MCF 10A (cell line): ENCODE measurements around the gene ATG9B. TPM values are rescaled to one million over a fixed set of nuclear protein-coding genes. Genes with fewer than 3 reads are reported as not detected.

Source experiments
- BruUV-seq: library from RNA; stranded (reverse); fragments of 400-500 nt; replicated peaks from 2 replicates; lab custom pipeline; 2021; lab: Mats Ljungman, UMichigan
- CTCF ChIA-PET: fragments of 300-600 bp; sonication (Branson Sonifier 250); formaldehyde crosslinking; extraction: SDS; loops from one replicate; lab custom pipeline; 2021; ENCODE audit warnings: antibody characterized with exemption, inconsistent platforms; lab: Yijun Ruan, JAX
- POLR2A ChIA-PET: fragments of 300-600, 350-650 bp; sonication (Branson Sonifier 250); formaldehyde crosslinking; extraction: SDS; loops from one replicate; lab custom pipeline; 2020; ENCODE audit warnings: antibody characterized with exemption, inconsistent platforms; lab: Yijun Ruan, JAX
- DNase-seq: peaks from one replicate; pipeline ENCODE4 v3.0.0-alpha.2; 2018; ENCODE audit not compliant: unreplicated experiment
- H3K27ac Mint-ChIP-seq: one replicate; pipeline ENCODE4 v1.8.0; 2022; ENCODE audit warnings: mild to moderate bottlenecking, low read depth, mixed read lengths; ENCODE audit not compliant: unreplicated experiment
- H3K27me3 Mint-ChIP-seq: one replicate; pipeline ENCODE4 v1.8.0; 2022; ENCODE audit warnings: mixed read lengths; ENCODE audit not compliant: insufficient read depth, unreplicated experiment
- H3K36me3 Mint-ChIP-seq: one replicate; pipeline ENCODE4 v1.8.0; 2022; ENCODE audit warnings: mild to moderate bottlenecking, moderate library complexity, mixed read lengths; ENCODE audit not compliant: insufficient read depth, unreplicated experiment
- H3K4me1 Mint-ChIP-seq: one replicate; pipeline ENCODE4 v1.8.0; 2022; ENCODE audit warnings: mixed read lengths; ENCODE audit not compliant: insufficient read depth, unreplicated experiment
- H3K4me3 Mint-ChIP-seq: one replicate; pipeline ENCODE4 v1.8.0; 2022; ENCODE audit warnings: mild to moderate bottlenecking, moderate library complexity, mixed read lengths; ENCODE audit not compliant: unreplicated experiment
- H3K9me3 Mint-ChIP-seq: one replicate; pipeline ENCODE4 v1.8.0; 2022; ENCODE audit warnings: mixed read lengths; ENCODE audit not compliant: unreplicated experiment
- intact Hi-C: fragments of 100-400 bp; cut with micrococcal nuclease; formaldehyde crosslinking; loops from 2 replicates; pipeline ENCODE4 v1.14.1; 2022
- total RNA-seq: library from RNA; stranded (reverse); gene quantifications from 2 replicates; pipeline ENCODE4 v1.2.3, GENCODE V29; 2022
- TF ChIP-seq, protein P1 (sequence below): fragments of 200-600 bp; IDR thresholded peaks from one replicate; pipeline ENCODE4 v1.8.0; 2022; ENCODE audit warnings: antibody characterized with exemption, mild to moderate bottlenecking; ENCODE audit not compliant: unreplicated experiment

Gene ATG9B
- total RNA-seq, 1 experiment from 2014 or later = 0.12 TPM

DNA sequence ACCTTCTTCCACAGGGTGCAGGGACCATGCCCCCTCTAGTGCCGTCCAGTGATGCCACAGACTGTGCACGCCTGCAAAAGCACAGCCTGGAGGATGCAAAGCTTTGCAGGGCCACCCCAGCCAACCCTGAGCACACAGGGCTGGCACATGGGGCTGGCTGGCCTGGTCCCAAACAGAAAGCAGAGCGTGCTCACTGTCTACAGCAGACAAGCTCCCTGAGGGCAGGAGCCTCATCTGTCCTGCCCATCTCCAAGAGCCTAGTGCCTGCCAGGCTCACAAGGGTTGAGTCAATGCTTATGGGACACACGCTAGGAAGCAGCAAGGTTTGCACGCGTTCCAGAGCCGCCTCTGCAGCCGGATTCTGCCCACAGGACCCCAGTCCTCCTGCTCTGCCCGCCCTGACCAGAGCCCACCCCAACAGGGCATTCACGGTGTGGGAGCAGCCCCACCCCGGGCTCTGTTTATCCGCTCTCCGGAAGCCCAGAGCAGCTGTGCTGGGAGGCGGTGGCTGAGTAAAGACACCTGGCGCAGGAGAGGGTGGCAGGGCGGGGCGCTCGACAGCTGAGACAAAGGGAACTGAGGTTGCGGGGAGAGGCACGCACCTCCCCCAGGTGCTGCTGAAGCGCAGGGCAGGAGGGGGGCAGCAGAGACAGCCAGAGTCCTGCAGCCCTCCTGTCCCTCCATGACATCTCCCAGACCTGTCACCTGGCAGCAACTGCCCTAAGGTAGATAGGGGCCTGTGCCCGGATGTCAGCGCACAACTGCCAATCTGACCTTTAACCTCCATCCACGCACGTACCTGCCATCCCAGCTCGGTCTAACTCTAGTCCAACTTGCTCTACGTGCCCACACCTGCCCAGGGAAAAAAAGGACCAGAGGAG lies 50.5 kb downstream of the ATG9B start:
- intact Hi-C loops = no loop called here
- TF ChIP-seq, protein P1, sequence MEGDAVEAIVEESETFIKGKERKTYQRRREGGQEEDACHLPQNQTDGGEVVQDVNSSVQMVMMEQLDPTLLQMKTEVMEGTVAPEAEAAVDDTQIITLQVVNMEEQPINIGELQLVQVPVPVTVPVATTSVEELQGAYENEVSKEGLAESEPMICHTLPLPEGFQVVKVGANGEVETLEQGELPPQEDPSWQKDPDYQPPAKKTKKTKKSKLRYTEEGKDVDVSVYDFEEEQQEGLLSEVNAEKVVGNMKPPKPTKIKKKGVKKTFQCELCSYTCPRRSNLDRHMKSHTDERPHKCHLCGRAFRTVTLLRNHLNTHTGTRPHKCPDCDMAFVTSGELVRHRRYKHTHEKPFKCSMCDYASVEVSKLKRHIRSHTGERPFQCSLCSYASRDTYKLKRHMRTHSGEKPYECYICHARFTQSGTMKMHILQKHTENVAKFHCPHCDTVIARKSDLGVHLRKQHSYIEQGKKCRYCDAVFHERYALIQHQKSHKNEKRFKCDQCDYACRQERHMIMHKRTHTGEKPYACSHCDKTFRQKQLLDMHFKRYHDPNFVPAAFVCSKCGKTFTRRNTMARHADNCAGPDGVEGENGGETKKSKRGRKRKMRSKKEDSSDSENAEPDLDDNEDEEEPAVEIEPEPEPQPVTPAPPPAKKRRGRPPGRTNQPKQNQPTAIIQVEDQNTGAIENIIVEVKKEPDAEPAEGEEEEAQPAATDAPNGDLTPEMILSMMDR = no peak
- ChIA-PET CTCF (interaction anchor here (0.7 to 1.3 kb wide), 3 partner anchors 61 to 1307 kb away, joined by 3 read pairs; no protein-coding TSS in a partner anchor), POLR2A (interaction anchor here (0.6 kb wide), 1 partner anchor 22 kb away, joined by 3 read pairs; no protein-coding TSS in a partner anchor)
- no peak for DNase-seq
- BruUV-seq = no TSS peak
- Mint-ChIP-seq H3K9me3 (no peaks in the 10 kb centered on the region), H3K27ac (no peak overlapping the region), H3K4me1 (peaks cover 11% of the 10 kb centered on the region), H3K36me3 (no peaks in the 10 kb centered on the region), H3K4me3 (peak overlapping the region; percentile 66), H3K27me3 (peaks cover 22% of the 10 kb centered on the region)

DNA sequence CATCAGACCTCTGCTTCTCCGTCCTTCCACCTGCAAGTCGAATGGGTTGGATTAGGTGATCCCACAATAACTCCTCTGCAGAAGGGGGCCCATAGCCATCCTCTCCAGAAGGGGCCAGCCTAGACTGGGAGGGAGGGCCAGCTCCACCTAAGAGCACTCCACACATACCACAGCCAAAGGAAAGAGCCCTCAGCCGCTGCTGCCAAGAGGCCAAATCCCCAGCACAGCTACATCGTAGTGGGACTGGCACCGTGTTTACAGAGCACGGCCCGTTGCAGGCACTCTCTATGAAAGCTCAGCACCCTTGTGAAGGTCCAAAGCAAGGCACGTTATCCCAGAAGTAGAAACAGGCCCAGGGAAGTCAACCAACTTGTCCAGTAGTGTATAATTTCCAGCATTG lies 51.6 kb downstream of the ATG9B start:
- Mint-ChIP-seq H3K4me1 (peaks cover 8% of the 10 kb centered on the region), H3K36me3 (no peaks in the 10 kb centered on the region), H3K27ac (no peak overlapping the region), H3K27me3 (peaks cover 24% of the 10 kb centered on the region), H3K9me3 (no peaks in the 10 kb centered on the region), H3K4me3 (no peak overlapping the region)
- no TSS peak for BruUV-seq
- ChIA-PET POLR2A (no interaction called here), CTCF (interaction anchor here (0.9 to 1.3 kb wide), 2 partner anchors 60 to 75 kb away, joined by 3 read pairs; no protein-coding TSS in a partner anchor)
- no peak for DNase-seq
- intact Hi-C loops = no loop called here
- TF ChIP-seq, protein P1 = no peak

DNA sequence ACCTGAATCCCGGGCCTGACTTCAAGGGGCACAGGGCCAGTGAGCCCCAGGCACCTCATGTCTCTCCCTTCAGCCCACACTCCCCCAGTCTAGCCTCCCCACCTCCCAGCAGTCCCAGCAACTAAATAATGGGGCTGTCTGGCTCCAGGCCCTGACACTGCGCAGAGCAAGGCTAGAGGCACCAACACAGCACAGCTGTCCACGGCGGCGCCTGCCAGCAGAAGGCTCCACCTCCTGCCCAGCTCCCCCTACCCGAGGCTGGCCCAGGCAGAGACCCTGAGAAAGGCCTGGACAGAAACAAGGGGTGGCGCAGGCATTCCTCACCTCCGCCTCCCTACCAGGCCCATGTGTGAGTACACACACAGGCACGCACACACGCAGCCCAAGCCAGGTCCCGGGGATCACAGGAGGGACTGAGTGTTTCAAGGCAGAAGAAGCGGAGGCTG lies 52.2 kb downstream of the ATG9B start:
- H3K4me1 Mint-ChIP-seq = peaks cover 6% of the 10 kb centered on the region
- intact Hi-C loops = no loop called here
- H3K27me3 Mint-ChIP-seq = peaks cover 24% of the 10 kb centered on the region
- TF ChIP-seq, protein P1 = no peak
- ChIA-PET CTCF (interaction anchor here (0.6 kb wide), 2 partner anchors 47 to 66 kb away, joined by 3 read pairs; no protein-coding TSS in a partner anchor), POLR2A (no interaction called here)
- H3K4me3 Mint-ChIP-seq = no peak overlapping the region
- no peak for DNase-seq
- no peaks in the 10 kb centered on the region for H3K9me3 Mint-ChIP-seq
- BruUV-seq = no TSS peak
- no peaks in the 10 kb centered on the region for H3K36me3 Mint-ChIP-seq
- H3K27ac Mint-ChIP-seq = no peak overlapping the region
